ENCODE data around the gene MCF2L2. TPM values are rescaled to one million over a fixed set of nuclear protein-coding genes. Genes with fewer than 3 reads are reported as not detected.

Gene MCF2L2
- polyA plus RNA-seq, 1 donor from 2014 or later, result 9.3 TPM

GRCh38 chr3:183203670-183204069, 224.7 kb downstream of the MCF2L2 start:
- Histone ChIP-seq H3K79me2 (replicated peaks; ENCODE audit: insufficient read depth, low read length) (no peaks in the 10 kb centered on the region), H3K9me3 (ENCODE audit: low read length) (no peaks in the 10 kb centered on the region), H3K27ac (ENCODE audit: low read length) (no peak overlapping the region), H3K4me2 (ENCODE audit: low read length) (no peak overlapping the region), H4K20me1 (ENCODE audit: insufficient read depth) (no peaks in the 10 kb centered on the region), H3K27me3 (ENCODE audit: insufficient read depth, low read depth, low read length) (no peaks in the 10 kb centered on the region), H3K4me3 (ENCODE audit: low read length) (no peak overlapping the region), H3K36me3 (ENCODE audit: insufficient read depth, low read length) (no peaks in the 10 kb centered on the region), H3K9me2 (ENCODE audit: insufficient read depth, low read length) (no peaks in the 10 kb centered on the region), H2AFZ (ENCODE audit: low read depth, low read length) (no peak overlapping the region), H3F3A (ENCODE audit: insufficient read depth, low read length, poor library complexity, severe bottlenecking) (no peaks in the 10 kb centered on the region), H3K9ac (ENCODE audit: low read length) (no peak overlapping the region)
- TF ChIP-seq SMC3 (conservative IDR thresholded peaks at IDR 0.05; ENCODE audit: poor library complexity) (no peak), CTCF (IDR thresholded peaks at IDR 0.05; ENCODE audit: poor library complexity, severe bottlenecking) (no peak), REST (IDR thresholded peaks at IDR 0.05; ENCODE audit: borderline replicate concordance) (no peak), TAF1 (IDR thresholded peaks at IDR 0.05; ENCODE audit: low read depth) (no peak), EP300 (conservative IDR thresholded peaks at IDR 0.05; ENCODE audit: poor library complexity, severe bottlenecking) (no peak), EZH2 (IDR thresholded peaks at IDR 0.05; ENCODE audit: borderline replicate concordance, insufficient read depth, low read length, poor library complexity, severe bottlenecking) (no peak), MXI1 (conservative IDR thresholded peaks at IDR 0.05; ENCODE audit: poor library complexity, severe bottlenecking) (no peak), RAD21 (conservative IDR thresholded peaks at IDR 0.05) (no peak), POLR2AphosphoS5 (IDR thresholded peaks at IDR 0.05) (no peak)

- TF ChIP-seq POLR2AphosphoS5 (IDR thresholded peaks at IDR 0.05) (no peak), REST (IDR thresholded peaks at IDR 0.05; ENCODE audit: borderline replicate concordance) (no peak), SMC3 (conservative IDR thresholded peaks at IDR 0.05; ENCODE audit: poor library complexity) (no peak), EP300 (conservative IDR thresholded peaks at IDR 0.05; ENCODE audit: poor library complexity, severe bottlenecking) (no peak), MXI1 (conservative IDR thresholded peaks at IDR 0.05; ENCODE audit: poor library complexity, severe bottlenecking) (no peak), TAF1 (IDR thresholded peaks at IDR 0.05; ENCODE audit: low read depth) (no peak), EZH2 (IDR thresholded peaks at IDR 0.05; ENCODE audit: borderline replicate concordance, insufficient read depth, low read length, poor library complexity, severe bottlenecking) (no peak), RAD21 (conservative IDR thresholded peaks at IDR 0.05) (no peak), CTCF (IDR thresholded peaks at IDR 0.05; ENCODE audit: poor library complexity, severe bottlenecking) (no peak)
Measured at GRCh38 chr3:183202004-183202722, 226.3 kb downstream of the MCF2L2 start.

More at GRCh38 chr3:183202004-183202722, 226.3 kb downstream of the MCF2L2 start:
- H3K79me2 ChIP-seq (replicated peaks; ENCODE audit: insufficient read depth, low read length), result no peaks in the 10 kb centered on the region
- H3F3A ChIP-seq (ENCODE audit: insufficient read depth, low read length, poor library complexity, severe bottlenecking), result no peaks in the 10 kb centered on the region
- H3K36me3 ChIP-seq (ENCODE audit: insufficient read depth, low read length), result no peaks in the 10 kb centered on the region
- no peaks in the 10 kb centered on the region for H4K20me1 ChIP-seq (ENCODE audit: insufficient read depth)
- no peaks in the 10 kb centered on the region for H3K9me2 ChIP-seq (ENCODE audit: insufficient read depth, low read length)
- no peak overlapping the region for H3K4me3 ChIP-seq (ENCODE audit: low read length)
- no peak overlapping the region for H3K9ac ChIP-seq (ENCODE audit: low read length)
- no peak overlapping the region for H3K27ac ChIP-seq (ENCODE audit: low read length)
- H3K4me2 ChIP-seq (ENCODE audit: low read length), result no peak overlapping the region
- no peak overlapping the region for H2AFZ ChIP-seq (ENCODE audit: low read depth, low read length)
- H3K27me3 ChIP-seq (ENCODE audit: insufficient read depth, low read depth, low read length), result no peaks in the 10 kb centered on the region
- no peaks in the 10 kb centered on the region for H3K9me3 ChIP-seq (ENCODE audit: low read length)
